GM12891 (cell line): ENCODE measurements around the gene FKBP14.

Experiments used
- DNase-seq: peaks from one replicate; pipeline ENCODE4 v3.0.0; 2011; ENCODE audit warnings: low spot score; ENCODE audit not compliant: insufficient read length
- FAIRE-seq: peaks from 2 replicates; lab custom pipeline; 2011; peaks lifted over from hg19 to GRCh38; lab: Jason Lieb, UNC
- PAX5 ChIP-seq: IDR thresholded peaks from 2 replicates; pipeline ENCODE4 v1.6.1; 2011; ENCODE audit warnings: low read length, moderate library complexity, mild to moderate bottlenecking; ENCODE audit not compliant: insufficient read depth, severe bottlenecking
- POLR2A ChIP-seq: IDR thresholded peaks from 2 replicates; pipeline ENCODE4 v1.6.1; 2011; ENCODE audit warnings: low read depth, low read length, control low read depth
- POLR2AphosphoS5 ChIP-seq: IDR thresholded peaks from 2 replicates; pipeline ENCODE4 v1.6.1; 2011; ENCODE audit warnings: low read depth, low read length, control low read depth
- POU2F2 ChIP-seq: IDR thresholded peaks from 2 replicates; pipeline ENCODE4 v1.6.1; 2011; ENCODE audit warnings: low read depth, mild to moderate bottlenecking, control low read depth, low read length, moderate library complexity
- SPI1 ChIP-seq: IDR thresholded peaks from 2 replicates; pipeline ENCODE4 v1.6.1; 2011; ENCODE audit warnings: low read depth, low read length, control low read depth
- TAF1 ChIP-seq: IDR thresholded peaks from 2 replicates; pipeline ENCODE4 v1.6.1; 2011; ENCODE audit warnings: low read depth, low read length, control low read depth

Gene FKBP14

DNA sequence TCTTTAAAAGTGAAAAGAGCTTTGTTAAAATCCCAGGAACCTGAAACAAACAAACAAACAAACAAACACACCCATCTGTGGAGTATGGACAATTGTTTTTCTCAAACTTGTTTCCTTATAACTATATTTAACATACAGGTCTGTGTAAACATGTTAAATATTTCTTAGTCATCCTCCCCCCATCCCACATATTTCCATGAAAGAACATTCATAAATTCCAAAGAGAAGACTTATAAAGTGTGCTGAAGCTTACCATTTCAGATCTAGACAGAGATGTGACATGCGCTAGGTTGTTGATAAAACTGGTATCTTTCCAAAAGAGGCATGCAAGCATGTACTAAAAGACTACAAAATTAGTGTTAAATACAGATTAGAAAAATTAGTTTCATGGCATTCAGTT, 6.5 kb downstream of the FKBP14 start:
- FAIRE-seq (no peak), DNase-seq (no peak)
- TF ChIP-seq TAF1 (no peak), POLR2A (no peak), SPI1 (no peak), PAX5 (no peak), POU2F2 (no peak), POLR2AphosphoS5 (no peak)

DNA sequence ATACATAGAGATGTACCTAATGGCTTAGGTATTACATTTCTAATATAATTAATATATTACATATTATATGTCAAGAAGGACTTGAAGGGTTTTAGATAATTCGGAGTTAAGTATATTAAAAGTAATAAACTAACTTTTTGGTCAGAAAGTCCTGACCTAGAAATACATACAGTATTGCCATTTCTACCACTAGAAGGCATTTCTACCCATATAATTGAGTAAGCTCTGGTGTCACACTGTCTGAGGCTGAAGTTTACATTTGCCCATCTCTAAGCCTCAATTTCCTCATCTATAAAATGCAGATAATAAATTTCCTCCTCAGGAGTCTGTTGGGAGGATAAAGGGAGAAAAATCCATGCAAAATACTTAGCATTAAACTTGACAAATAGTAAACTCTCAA, 7.1 kb downstream of the FKBP14 start:
- DNase-seq (no peak), FAIRE-seq (no peak)
- no peak for TF ChIP-seq POU2F2
- no peak for TF ChIP-seq POLR2A
- no peak for TF ChIP-seq SPI1
- no peak for TF ChIP-seq PAX5
- no peak for TF ChIP-seq POLR2AphosphoS5
- no peak for TF ChIP-seq TAF1

DNA sequence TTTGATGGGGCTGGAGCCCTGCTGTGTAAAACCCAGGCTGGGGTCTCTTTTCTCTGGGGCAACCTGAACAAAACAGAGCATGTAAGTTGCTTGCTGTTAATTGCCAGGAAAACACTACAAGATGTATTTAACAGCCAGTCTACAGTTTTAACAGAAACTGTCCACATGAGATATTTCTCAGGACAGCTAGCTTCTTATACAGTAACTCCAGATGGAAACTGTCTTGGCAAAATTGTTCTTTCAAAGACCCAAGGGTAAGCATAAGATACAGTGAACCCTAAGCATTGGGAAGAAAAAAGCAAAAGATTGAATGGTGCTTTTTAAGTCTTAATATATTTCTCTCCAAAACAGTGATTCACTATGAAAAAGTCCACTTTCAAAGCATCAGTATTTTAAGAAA, 8.1 kb downstream of the FKBP14 start:
- no peak for FAIRE-seq

DNA sequence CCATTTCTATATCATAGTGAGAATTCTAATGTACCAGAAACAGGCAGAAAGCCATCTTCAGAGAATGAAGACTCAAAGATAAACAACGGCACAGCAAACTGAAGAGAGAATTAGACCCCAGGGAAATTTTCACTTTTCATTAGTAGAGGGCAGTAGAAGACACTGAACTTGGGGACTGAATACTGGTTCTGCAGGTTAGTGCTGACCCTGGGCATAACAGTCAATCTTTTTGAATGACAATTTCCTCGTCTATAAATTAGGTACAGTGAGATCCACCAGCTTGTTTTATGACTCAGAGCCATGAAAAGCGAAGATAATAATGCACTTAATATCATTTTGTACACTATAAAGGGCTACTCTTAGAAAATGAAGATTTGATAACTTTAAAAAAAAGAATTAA, 13.7 kb downstream of the FKBP14 start:
- DNase-seq (no peak), FAIRE-seq (no peak)
- TF ChIP-seq POLR2AphosphoS5 (no peak), SPI1 (no peak), POLR2A (no peak), PAX5 (no peak), POU2F2 (no peak), TAF1 (no peak)

More for the DNA sequence above, 8.1 kb downstream of the FKBP14 start:
- DNase-seq = no peak
- no peak for TF ChIP-seq POLR2AphosphoS5

DNA sequence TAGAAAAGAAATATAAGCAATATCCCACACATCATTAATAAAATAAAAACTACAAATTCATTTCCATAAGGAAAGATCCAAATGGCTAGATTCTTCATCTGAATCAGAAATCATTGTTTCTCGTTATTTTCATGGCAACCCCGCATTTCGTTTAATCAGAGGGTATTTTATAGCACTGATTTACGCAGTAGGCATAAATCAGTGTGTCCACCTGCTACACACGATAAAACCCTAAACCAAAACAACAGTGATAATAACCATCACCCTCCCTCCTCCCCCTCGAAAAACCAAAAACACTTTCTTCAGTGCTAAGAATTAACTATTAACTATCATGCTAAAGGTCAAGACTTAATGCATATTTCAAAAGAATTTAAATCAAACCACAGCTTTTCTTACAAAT, 16.5 kb downstream of the FKBP14 start:
- no peak for TF ChIP-seq POLR2A
- no peak for TF ChIP-seq SPI1
- no peak for TF ChIP-seq TAF1
- no peak for TF ChIP-seq POLR2AphosphoS5
- TF ChIP-seq PAX5 = no peak
- no peak for TF ChIP-seq POU2F2
- FAIRE-seq = no peak

DNA sequence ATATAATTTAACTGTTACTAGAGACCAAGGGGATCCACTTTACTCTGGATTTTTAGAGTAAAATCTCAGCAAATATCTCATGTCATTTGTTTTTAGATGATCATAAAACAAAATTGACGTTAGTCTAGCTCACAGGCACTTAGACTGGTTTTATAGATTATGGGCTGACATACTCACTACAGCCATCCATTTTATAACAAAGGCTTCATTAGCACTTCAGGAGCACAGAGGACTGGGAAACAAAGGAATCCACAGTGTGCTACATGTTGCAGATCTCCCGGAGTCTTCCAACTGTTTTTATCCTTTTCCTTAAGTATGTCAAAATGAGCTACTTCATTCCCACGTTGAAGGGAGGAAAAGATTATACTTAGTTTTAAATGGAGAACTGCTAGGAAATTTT, 21.0 kb downstream of the FKBP14 start:
- no peak for DNase-seq

More for the DNA sequence above, 16.5 kb downstream of the FKBP14 start:
- no peak for DNase-seq

DNA sequence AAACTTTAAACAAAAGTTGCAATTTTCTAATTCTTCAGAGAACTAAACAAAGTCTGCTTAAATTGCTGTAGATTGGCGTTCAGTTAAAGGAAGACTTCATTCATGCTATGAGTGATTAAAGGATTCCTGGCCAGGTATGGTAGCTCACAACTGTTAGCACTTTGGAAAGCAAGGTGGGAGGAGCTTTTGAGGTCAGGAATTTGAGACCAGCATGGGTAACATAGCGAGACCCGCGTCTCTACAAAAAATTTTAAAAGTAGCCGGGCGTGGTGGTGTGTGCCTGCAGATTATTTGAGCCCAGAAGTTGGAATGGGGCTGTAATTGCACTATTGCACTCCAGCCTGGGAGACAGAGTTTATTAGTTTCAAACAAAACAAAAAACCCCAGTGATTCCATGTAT, 23.4 kb downstream of the FKBP14 start:
- FAIRE-seq (no peak), DNase-seq (no peak)
- TF ChIP-seq POU2F2 = no peak
- TF ChIP-seq POLR2A = no peak
- no peak for TF ChIP-seq PAX5
- no peak for TF ChIP-seq TAF1
- no peak for TF ChIP-seq SPI1
- no peak for TF ChIP-seq POLR2AphosphoS5

More for the DNA sequence above, 21.0 kb downstream of the FKBP14 start:
- FAIRE-seq = no peak
- TF ChIP-seq POLR2A (no peak), SPI1 (no peak), POU2F2 (no peak), POLR2AphosphoS5 (no peak), TAF1 (no peak), PAX5 (no peak)

DNA sequence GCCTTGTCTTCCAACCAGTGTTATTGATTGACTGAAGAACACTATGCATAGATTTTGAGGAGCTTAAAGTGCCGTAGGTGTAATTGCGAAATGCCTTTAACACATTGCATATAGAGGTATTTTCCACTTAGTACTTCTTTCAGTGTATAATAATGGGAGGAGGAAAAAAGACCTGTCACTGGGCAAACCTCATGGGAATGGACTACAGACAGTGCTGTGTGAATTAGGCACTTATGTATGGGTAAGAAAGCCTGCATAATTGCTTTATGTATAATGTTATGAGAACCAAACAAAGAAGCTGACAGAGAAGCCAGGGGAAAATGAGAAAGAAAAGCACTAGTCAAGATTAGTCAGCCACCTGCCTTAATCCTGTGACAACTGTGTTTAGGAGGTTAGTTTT, 24.5 kb downstream of the FKBP14 start:
- TF ChIP-seq POLR2AphosphoS5 (no peak), POLR2A (no peak), TAF1 (no peak), PAX5 (no peak), POU2F2 (no peak), SPI1 (no peak)
- no peak for DNase-seq
- FAIRE-seq = no peak

DNA sequence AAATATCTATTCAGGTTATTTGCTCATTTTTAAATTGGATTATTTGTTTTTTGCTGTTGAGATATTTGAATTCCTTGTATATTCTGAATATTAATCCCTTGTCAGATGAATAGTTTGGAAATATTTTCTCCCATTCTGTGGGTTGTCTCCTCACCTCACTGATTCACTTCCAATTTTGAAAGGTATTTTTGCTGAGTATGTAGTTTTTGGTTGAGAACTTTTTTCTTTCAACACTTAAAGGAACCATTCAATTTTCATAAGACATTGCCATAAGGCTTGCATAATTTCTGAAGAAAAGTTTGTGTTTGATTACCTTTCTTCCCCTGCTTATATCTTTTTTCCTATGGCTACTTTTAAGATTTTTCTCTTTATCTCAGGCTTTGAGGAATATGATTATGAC, 28.0 kb downstream of the FKBP14 start:
- FAIRE-seq (no peak), DNase-seq (no peak)
- TF ChIP-seq POLR2AphosphoS5 = no peak
- TF ChIP-seq TAF1 = no peak

DNA sequence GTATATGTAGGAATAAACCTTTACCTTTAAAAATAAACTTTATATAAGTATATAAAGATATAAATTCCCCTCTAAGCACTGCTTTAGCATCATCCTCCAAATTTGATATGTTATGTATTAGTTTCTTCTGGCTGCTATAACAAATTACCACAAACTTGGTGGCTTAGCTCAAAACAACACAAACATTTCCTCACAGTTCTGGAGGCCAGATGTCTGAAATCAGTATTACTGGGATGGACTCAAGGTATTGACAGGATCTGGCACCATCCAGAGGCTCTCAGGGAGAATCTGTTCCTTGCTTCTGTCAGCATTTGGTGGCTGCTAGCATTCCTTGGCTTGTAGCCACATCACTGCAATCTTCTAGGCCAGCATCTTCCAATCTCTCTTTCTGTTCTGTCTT, 30.2 kb downstream of the FKBP14 start:
- TF ChIP-seq SPI1 = no peak
- no peak for TF ChIP-seq POU2F2
- TF ChIP-seq POLR2A = no peak
- TF ChIP-seq PAX5 = no peak
- no peak for TF ChIP-seq POLR2AphosphoS5
- no peak for TF ChIP-seq TAF1
- DNase-seq (no peak), FAIRE-seq (no peak)

DNA sequence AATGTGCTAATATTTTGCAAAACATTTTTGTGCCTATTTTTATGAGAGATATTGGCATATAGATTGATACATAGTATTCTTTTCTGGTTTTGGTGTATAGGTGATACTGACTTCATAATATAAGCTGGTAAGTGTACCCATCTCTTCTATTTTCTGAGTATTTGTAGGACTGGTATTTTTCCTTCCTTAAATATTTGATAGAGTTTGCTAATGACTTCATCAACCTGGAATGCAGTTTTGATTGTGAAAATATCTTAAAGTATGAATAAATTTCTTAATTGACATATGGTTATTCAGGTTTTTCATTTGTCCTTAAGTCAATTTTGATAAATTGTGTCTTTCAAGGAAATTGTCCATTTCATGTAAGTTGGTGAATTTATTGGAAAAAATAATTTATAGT, 30.9 kb downstream of the FKBP14 start:
- FAIRE-seq = no peak
- TF ChIP-seq POLR2AphosphoS5 = no peak
- TF ChIP-seq PAX5 = no peak
- TF ChIP-seq TAF1 = no peak
- TF ChIP-seq POLR2A = no peak
- no peak for TF ChIP-seq SPI1
- no peak for TF ChIP-seq POU2F2
- DNase-seq = no peak
